HG03064 (cell line): ENCODE results near the gene ACOT13.
"Not testable (repeated sequence)": the region's sequence is repeated elsewhere in the genome, so short reads cannot be mapped to it uniquely, and the experiment has no call there.

ENCODE experiments used
- ATAC-seq: cut with Tn5 transposase; IDR thresholded peaks from one replicate; pipeline ENCODE4 v1.9.1; 2021; ENCODE audit warnings: low read depth; ENCODE audit not compliant: unreplicated experiment

The ACOT13 gene

DNA sequence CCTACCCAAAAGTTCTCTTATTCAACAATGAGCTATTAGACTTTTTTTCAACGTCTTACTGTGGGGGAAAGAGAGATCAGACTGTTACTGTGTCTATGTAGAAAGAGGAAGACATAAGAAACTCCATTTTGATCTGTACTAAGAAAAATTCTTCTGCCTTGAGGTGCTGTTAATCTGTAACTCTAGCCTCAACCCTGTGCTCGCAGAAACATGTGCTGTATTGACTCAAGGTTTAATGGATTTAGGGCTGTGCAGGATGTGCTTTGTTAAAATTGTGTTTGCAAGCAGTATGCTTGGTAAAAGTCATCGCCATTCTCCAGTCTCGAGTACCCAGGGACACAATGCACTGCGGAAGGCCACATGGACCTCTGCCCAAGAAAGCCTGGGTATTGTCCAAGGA lies 5.1 kb upstream of the ACOT13 start:
- not testable (repeated sequence) for ATAC-seq

- no peak for ATAC-seq
Measured at GRCh38 chr6:24662236-24662635, 4.6 kb upstream of the ACOT13 start.

GRCh38 chr6:24663189-24663588 lies 3.7 kb upstream of the ACOT13 start:
- no peak for ATAC-seq

GRCh38 chr6:24664046-24664987 lies 2.6 kb upstream of the ACOT13 start:
- ATAC-seq = no peak

DNA sequence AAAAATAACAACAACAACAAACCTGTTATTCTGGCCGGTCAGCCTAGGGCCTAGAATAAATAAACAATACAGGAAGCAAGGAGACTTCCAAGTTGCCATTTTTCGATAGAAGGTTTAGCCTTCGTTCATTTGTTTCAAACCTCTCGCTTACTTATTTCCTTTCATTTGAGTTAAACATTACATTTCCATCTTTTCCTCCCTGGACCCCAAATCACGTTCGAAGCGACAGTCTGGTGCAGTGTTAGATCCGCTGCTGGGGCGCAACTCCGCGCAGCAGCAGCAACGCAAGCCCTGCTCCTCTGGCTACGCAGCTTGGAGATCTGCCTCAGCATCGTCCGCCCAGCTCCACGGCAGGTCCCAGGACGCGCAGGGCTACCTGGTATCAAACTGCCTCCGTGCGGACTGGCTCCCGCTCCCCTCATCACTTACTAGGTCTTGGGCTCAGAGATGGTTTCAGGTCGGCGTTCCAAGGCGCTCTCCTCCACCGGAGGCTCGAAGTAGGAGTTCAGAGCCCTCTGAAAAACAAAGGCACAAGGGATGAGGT lies 708 bp upstream of the ACOT13 start:
- ATAC-seq = peak; percentile 33

DNA sequence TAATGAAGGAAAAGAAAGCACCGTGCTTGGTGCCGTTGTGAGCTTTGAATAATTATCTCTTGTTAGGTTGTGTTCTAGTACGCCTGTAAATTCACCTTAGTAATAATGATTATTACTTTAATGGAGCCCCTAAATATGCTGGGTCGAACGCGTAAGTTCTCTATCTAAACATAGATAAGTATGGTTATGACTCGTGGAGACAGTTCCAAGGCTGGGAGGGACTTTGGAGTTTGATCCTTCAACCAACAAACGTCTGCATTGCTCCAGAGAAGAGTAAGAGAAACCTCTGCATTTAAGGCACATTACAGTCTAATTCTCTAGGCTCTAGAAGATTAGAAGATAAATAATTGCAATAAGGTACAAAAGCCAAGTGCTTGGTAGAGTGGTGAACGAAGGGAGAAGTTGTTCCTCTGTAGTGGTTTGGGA lies 514 bp downstream of the ACOT13 start:
- ATAC-seq = no peak

- not testable (repeated sequence) for ATAC-seq
Measured at GRCh38 chr6:24668066-24668996, 1.5 kb downstream of the ACOT13 start.

DNA sequence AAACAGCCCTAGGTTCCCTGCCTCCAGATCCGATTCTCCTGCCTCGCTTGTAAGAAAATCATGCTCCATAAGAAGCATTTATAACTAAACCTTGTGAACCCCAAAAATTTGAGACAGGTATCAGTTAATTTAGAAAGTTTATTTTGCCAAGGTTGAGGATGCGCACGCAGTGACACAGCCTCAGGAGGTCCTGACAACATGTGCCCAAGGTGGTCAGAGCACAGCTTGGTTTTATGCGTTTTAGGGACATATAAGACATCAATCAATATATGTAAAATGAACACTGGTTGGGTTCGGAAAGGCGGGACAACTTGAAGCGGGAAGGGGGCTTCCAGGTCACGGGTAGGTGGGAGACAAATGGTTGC lies 2.1 kb downstream of the ACOT13 start:
- ATAC-seq = no peak

DNA sequence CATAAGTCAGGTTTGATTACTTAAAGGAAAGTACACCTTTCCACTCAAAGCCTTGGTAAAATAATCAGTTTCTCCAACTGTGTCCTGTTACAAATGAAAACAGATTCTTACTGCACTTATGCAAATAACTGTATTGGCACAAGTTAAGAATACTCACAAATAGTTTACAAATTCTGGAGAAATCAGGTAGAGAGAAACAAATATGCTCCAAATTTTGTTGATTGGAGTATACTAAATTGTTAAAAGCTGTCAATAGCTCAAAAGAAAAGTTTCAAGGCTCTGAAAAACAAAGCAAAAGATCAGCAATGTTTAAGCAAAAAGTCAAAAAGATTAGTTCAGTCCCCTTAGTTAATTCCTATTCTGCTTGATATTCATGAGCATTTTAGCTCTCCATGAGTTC lies 3.6 kb downstream of the ACOT13 start:
- not testable (repeated sequence) for ATAC-seq

DNA sequence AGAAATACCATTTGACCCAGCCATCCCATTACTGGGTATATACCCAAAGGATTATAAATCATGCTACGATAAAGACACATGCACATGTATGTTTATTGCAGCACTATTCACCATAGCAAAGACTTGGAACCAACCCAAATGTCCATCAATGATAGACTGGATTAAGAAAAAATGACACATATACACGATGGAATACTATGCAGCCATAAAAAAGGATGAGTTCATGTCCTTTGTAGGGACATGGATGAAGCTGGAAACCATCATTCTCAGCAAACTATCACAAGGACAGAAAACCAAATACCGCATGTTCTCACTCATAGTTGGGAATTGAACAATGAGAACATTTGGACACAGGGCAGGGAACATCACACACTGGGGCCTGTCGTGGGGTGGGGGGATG lies 4.2 kb downstream of the ACOT13 start:
- not testable (repeated sequence) for ATAC-seq

DNA sequence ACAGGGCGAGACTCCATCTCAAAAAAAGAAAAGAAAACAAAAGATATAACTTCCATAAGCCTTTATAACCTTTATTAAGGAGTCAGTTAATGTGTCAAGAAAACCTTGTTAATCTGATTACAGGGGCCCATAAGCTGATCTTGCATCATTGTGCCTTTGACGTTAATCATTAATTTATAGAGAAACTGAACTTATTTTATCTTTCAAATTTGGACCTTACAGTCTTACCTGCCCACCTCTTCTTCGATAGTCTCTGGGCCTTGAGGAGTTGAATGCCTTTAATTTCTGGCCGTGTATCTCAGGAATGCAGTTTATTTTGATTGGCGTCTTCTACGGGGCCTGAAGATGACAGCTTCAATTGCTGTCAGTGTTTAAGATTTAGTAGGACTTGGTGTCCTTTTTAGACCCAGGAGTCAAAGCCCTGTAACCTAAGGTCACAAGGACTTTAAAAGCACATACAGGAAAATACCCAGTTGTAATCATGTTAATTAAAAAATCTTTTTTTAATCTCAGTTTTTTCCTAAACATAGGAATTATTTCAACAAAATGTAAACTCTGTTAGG lies 5.8 kb downstream of the ACOT13 start:
- no peak for ATAC-seq

DNA sequence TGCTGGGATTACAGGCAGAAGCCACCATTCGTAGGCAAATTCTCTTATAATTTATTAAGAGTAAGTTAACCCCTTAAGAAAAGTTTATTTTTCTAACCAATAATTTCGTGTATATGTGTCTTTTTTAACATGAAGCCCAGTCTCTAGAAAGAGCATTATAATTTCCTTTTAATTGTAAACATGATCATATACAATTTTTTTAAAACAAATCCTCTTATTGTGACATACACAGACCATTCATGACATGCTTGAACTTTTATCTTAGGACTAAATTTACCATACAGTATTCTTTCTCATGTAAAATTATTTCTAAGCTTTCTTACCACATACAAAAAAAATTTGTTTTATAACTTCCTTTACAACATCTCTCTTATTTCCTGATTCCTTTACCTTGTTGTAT lies 6.7 kb downstream of the ACOT13 start:
- ATAC-seq = no peak

GRCh38 chr6:24678792-24679352 lies 12.0 kb downstream of the ACOT13 start:
- not testable (repeated sequence) for ATAC-seq

- ATAC-seq = no peak
Measured at GRCh38 chr6:24680582-24680981, 13.7 kb downstream of the ACOT13 start.

DNA sequence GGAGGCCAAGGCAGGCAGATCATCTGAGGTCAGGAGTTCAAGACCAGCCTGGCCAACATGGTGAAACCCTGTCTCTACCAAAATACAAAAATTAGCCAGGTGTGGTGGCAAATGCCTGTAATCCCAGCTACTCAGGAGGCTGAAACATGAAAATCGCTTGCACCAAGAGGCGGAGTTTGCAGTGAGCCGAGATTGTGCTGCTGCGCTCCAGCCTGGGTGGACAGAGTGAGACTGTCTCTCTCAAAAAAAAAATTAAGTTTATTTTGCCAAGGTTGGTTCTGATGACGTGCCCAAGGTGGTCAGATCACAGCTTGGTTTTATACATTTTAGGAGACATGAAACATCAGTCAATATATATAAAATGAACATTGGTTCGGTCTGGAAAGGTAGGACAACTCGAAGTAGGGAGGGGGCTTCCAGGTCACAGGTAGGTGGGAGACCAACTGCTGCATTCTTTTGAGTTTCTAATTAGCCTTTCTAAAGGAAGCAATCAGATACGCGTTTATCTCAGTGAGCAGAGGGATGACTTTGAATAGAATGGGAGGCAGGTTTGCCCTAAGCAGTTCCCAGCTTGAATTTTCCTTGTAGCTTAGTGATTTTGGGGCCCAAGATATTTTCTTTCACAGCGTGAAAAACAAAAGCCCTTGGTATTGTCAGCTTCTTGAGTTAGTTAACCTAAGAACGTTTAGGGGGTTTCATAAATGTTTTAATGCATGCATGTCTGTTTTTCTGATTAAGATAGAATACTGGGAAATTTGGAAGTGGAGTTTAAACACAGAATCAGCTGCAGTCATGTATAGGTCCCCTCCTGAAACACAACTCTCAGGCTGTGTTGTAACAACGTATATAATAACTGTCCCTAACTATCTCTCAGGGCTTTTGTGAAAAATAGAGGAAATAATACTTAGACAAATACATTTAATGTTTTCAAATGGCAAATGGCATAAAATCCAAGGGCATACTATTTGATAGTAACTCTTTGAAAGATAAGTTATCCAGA lies 16.7 kb downstream of the ACOT13 start:
- ATAC-seq = no peak

GRCh38 chr6:24686408-24686807 lies 19.5 kb downstream of the ACOT13 start:
- ATAC-seq = no peak

GRCh38 chr6:24686946-24687345 lies 20.1 kb downstream of the ACOT13 start:
- ATAC-seq = no peak

- no peak for ATAC-seq
Measured at GRCh38 chr6:24689964-24690363, 23.1 kb downstream of the ACOT13 start.

DNA sequence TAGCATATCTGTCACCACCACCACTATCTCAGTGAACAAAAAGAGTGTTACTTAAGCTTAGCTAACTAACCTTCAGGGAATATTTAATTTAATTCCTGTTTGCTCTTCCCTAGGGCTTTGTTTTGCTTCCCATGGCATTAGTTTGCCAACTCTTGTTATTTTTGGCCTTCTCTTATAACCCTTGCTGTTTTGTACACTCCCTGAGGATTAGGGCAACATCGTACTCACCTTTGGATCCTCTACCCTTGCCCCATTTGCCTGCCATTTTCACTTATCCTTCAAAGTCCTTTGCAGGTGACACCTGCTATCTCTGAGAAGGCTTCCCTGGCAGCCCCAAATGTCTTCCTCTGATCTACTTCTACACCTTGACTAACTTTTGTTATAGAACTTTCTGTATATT lies 23.7 kb downstream of the ACOT13 start:
- ATAC-seq = no peak
